HEK293T (cell line): ENCODE measurements around the gene FRZB.

ENCODE experiments used
- CTCF ChIA-PET: fragments of 350-600 bp; formaldehyde crosslinking; extraction: SDS; loops from one replicate; lab custom pipeline; 2021; ENCODE audit warnings: antibody characterized with exemption, inconsistent platforms; lab: Yijun Ruan, JAX
- POLR2A ChIA-PET: fragments of 350-600 bp; formaldehyde crosslinking; extraction: SDS; loops from one replicate; lab custom pipeline; 2020; ENCODE audit warnings: antibody characterized with exemption, inconsistent platforms; lab: Yijun Ruan, JAX
- DNase-seq: peaks from one replicate; pipeline ENCODE4 v3.0.0; 2012; ENCODE audit warnings: mixed read lengths; ENCODE audit errors: extremely low spot score
- ARNT ChIP-seq: fragments of 450-650 bp; IDR thresholded peaks from 2 replicates; pipeline ENCODE4 v1.6.1; 2017; ENCODE audit warnings: mild to moderate bottlenecking
- BHLHE40 ChIP-seq: fragments of 450-650 bp; IDR thresholded peaks from 2 replicates; pipeline ENCODE4 v1.6.1; 2016; ENCODE audit warnings: mild to moderate bottlenecking, moderate library complexity, borderline replicate concordance
- CTBP1 ChIP-seq: fragments of 450-650 bp; IDR thresholded peaks from 2 replicates; pipeline ENCODE4 v1.6.1; 2016; ENCODE audit warnings: borderline replicate concordance
- ELF4 ChIP-seq: fragments of 450-650 bp; IDR thresholded peaks from 2 replicates; pipeline ENCODE4 v1.6.1; 2017; ENCODE audit warnings: antibody characterized with exemption
- FOXA1 ChIP-seq: fragments of 450-650 bp; IDR thresholded peaks from 2 replicates; pipeline ENCODE4 v1.6.1; 2016; ENCODE audit warnings: mild to moderate bottlenecking
- FOXK2 ChIP-seq: fragments of 450-650 bp; IDR thresholded peaks from 2 replicates; pipeline ENCODE4 v1.6.1; 2016; ENCODE audit warnings: mild to moderate bottlenecking
- FOXM1 ChIP-seq: fragments of 450-650 bp; IDR thresholded peaks from 2 replicates; pipeline ENCODE4 v1.6.1; 2017; ENCODE audit warnings: mild to moderate bottlenecking, borderline replicate concordance
- HDGF ChIP-seq: fragments of 450-650 bp; IDR thresholded peaks from 2 replicates; pipeline ENCODE4 v1.6.1; 2017; ENCODE audit warnings: antibody characterized with exemption, borderline replicate concordance
- L3MBTL2 ChIP-seq: fragments of 450-650 bp; conservative IDR thresholded peaks from 2 replicates; pipeline ENCODE4 v1.6.1; 2016; ENCODE audit warnings: mild to moderate bottlenecking
- LEF1 ChIP-seq: fragments of 450-650 bp; IDR thresholded peaks from 2 replicates; pipeline ENCODE4 v1.6.1; 2017; ENCODE audit warnings: mild to moderate bottlenecking, borderline replicate concordance
- NFRKB ChIP-seq: fragments of 450-650 bp; IDR thresholded peaks from 2 replicates; pipeline ENCODE4 v1.6.1; 2016; ENCODE audit warnings: mild to moderate bottlenecking, moderate library complexity
- PKNOX1 ChIP-seq: fragments of 450-650 bp; IDR thresholded peaks from 2 replicates; pipeline ENCODE4 v1.6.1; 2016
- SP1 ChIP-seq: fragments of 450-650 bp; IDR thresholded peaks from 2 replicates; pipeline ENCODE4 v1.6.1; 2017
- TARDBP ChIP-seq: fragments of 450-650 bp; IDR thresholded peaks from 2 replicates; pipeline ENCODE4 v1.6.1; 2016
- ZNF384 ChIP-seq: fragments of 450-650 bp; IDR thresholded peaks from 2 replicates; pipeline ENCODE4 v1.6.1; 2016

The FRZB gene

DNA sequence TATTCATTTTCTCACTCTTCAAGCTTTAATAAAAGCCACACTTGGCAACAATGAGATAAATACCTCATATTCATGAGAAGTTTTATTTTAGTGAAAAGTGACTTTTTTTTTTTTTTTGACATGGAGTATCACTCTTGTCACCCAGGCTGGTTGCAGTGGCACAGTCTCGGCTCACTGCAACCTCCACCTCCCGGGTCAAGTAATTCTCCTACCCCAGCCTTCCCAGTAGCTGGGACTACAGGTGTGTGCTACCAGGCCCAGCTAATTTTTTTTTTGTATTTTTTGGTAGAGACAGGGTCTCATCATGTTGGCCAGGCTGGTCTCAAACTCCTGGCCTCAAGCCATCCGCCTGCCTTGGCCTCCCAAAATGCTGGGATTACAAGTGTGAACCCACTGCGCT, 47.0 kb downstream of the FRZB start:
- POLR2A ChIA-PET, result no interaction called here
- CTCF ChIA-PET, result interaction anchor here (1.4 kb wide), 1 partner anchor 34 kb away, joined by 4 read pairs; no protein-coding TSS in a partner anchor
- no peak for TF ChIP-seq CTBP1
- no peak for TF ChIP-seq L3MBTL2
- TF ChIP-seq FOXK2, result no peak
- no peak for TF ChIP-seq SP1
- no peak for TF ChIP-seq ELF4
- no peak for TF ChIP-seq NFRKB
- no peak for TF ChIP-seq HDGF
- no peak for TF ChIP-seq TARDBP
- no peak for TF ChIP-seq ZNF384
- TF ChIP-seq PKNOX1, result no peak
- TF ChIP-seq FOXM1, result no peak
- TF ChIP-seq LEF1, result no peak
- no peak for TF ChIP-seq BHLHE40
- TF ChIP-seq ARNT, result no peak
- TF ChIP-seq FOXA1, result no peak
- no peak for DNase-seq

- CTCF ChIA-PET, result interaction anchor here (0.6 to 1.4 kb wide), 2 partner anchors 21 to 34 kb away, joined by 3 to 4 read pairs; no protein-coding TSS in a partner anchor
- peak; percentile 23 for DNase-seq
- TF ChIP-seq ELF4, result no peak
- no peak for TF ChIP-seq HDGF
- TF ChIP-seq ARNT, result no peak
- TF ChIP-seq FOXA1, result no peak
- TF ChIP-seq ZNF384, result no peak
- TF ChIP-seq CTBP1, result no peak
- no peak for TF ChIP-seq SP1
- peak; percentile 40 for TF ChIP-seq PKNOX1
- POLR2A ChIA-PET, result no interaction called here
Measured at GRCh38 chr2:182818925-182819324, 47.5 kb downstream of the FRZB start.

DNA sequence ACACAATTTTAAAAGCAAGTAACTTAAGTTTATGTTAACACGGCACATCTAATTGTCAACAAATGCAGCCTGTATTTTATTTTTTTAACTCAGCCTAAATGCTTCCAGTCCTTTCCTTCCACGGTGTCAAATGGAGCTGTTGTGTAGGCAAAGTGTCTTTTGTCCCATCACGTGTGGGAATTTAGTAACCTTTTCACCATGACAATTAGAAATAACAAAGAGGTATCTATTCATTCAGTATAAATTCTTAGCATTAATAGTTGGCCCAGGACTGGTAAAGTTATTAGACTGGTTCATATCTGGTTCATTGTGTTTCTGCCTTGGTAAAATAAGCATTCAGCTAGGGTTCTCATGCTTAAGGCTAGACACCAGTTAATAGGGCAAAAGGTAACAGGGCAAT, 47.9 kb downstream of the FRZB start:
- POLR2A ChIA-PET, result no interaction called here
- TF ChIP-seq LEF1, result no peak
- DNase-seq, result no peak
- CTCF ChIA-PET, result interaction anchor here (0.6 to 1.4 kb wide), 3 partner anchors 21 to 346 kb away, joined by 3 to 4 read pairs (median 3); no protein-coding TSS in a partner anchor

DNA sequence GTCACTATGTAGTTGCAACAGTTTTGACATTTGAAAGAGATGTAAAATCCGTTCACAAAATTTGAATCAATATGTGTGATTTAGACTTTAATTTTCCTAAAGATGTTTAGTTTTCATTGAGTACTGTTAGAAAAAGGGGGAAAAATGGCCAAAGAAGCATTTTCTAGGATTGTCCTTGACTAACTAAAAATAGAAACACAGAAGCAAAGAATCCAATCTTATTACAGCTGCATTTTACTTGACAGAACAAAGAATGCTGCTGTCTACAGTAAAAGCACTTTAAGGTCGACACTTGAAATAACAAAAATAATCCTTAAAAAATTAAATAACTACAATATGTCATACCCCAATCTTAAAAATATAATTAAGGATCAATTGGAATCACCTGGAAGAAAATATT, 48.9 kb downstream of the FRZB start:
- ChIA-PET CTCF (no interaction called here), POLR2A (no interaction called here)
- DNase-seq, result no peak
- TF ChIP-seq FOXM1, result no peak
- TF ChIP-seq NFRKB, result no peak
- TF ChIP-seq LEF1, result no peak
- TF ChIP-seq BHLHE40, result no peak
- no peak for TF ChIP-seq L3MBTL2
- no peak for TF ChIP-seq TARDBP
- no peak for TF ChIP-seq FOXK2
- TF ChIP-seq ELF4, result no peak
- TF ChIP-seq FOXA1, result no peak
- TF ChIP-seq SP1, result no peak
- TF ChIP-seq HDGF, result no peak

- TF ChIP-seq FOXM1, result no peak
- no peak for TF ChIP-seq FOXK2
- no peak for TF ChIP-seq HDGF
- no peak for TF ChIP-seq LEF1
- no peak for TF ChIP-seq SP1
- TF ChIP-seq L3MBTL2, result no peak
- TF ChIP-seq CTBP1, result no peak
- no peak for TF ChIP-seq BHLHE40
- TF ChIP-seq ARNT, result no peak
- no peak for TF ChIP-seq TARDBP
- no peak for TF ChIP-seq ELF4
- TF ChIP-seq NFRKB, result no peak
- TF ChIP-seq FOXA1, result no peak
- no peak for TF ChIP-seq ZNF384
- no peak for TF ChIP-seq PKNOX1
- CTCF ChIA-PET, result no interaction called here
- POLR2A ChIA-PET, result no interaction called here
- no peak for DNase-seq
Measured at GRCh38 chr2:182816866-182817265, 49.6 kb downstream of the FRZB start.

DNA sequence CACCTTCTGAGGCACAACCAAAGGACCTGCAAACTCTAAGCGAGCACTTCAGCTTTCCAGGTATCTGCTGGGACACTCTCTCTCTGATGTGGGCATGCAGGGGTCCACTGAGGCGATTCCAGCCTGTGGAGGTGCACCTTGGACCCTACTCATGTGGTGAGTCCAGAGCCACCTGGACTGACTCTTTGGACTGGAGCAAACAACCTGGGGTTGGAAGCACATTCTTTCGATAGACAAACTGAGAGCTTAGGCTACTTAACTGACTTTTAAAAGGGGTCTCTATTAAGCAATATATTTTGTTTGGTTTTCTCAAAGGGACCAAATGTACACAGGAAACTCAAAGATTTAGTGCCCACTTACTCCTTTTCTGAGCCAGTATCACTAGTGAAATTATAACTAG, 51.6 kb downstream of the FRZB start:
- ChIA-PET CTCF (no interaction called here), POLR2A (no interaction called here)
- no peak for TF ChIP-seq FOXA1
- no peak for TF ChIP-seq BHLHE40
- TF ChIP-seq CTBP1, result no peak
- no peak for TF ChIP-seq LEF1
- no peak for TF ChIP-seq TARDBP
- DNase-seq, result no peak

GRCh38 chr2:182814380-182814779, 52.1 kb downstream of the FRZB start:
- ChIA-PET CTCF (no interaction called here), POLR2A (no interaction called here)
- TF ChIP-seq L3MBTL2 (no peak), SP1 (no peak), CTBP1 (no peak), FOXA1 (no peak), BHLHE40 (no peak)
- no peak for DNase-seq
